Mesendoderm (in vitro differentiated cells): Measurements from ENCODE around the gene CD302.
A peak's percentile ranks its signal among the peaks of the same experiment; 100 is the strongest.
"Not testable (repeated sequence)": the region's sequence is repeated elsewhere in the genome, so short reads cannot be mapped to it uniquely, and the experiment has no call there.

Experiments
- DNase-seq: peaks from one replicate; pipeline ENCODE4 v3.0.0; 2013
- H2AK5ac ChIP-seq: 2 replicates; pipeline ENCODE4 v1.6.1; 2013; ENCODE audit warnings: low read length, inconsistent platforms
- H2BK120ac ChIP-seq: 2 replicates; pipeline ENCODE4 v1.6.1; 2013; ENCODE audit warnings: low read depth, mild to moderate bottlenecking, low read length, moderate library complexity, mixed read lengths
- H2BK15ac ChIP-seq: replicated peaks from 2 replicates; pipeline ENCODE4 v1.6.1; 2013; ENCODE audit warnings: low read depth, mild to moderate bottlenecking, moderate library complexity
- H2BK5ac ChIP-seq: 2 replicates; pipeline ENCODE4 v1.6.1; 2013; ENCODE audit warnings: low read length, inconsistent platforms
- H3K18ac ChIP-seq: 2 replicates; pipeline ENCODE4 v1.6.1; 2013; ENCODE audit warnings: mild to moderate bottlenecking, low read length, mixed read lengths
- H3K23ac ChIP-seq: one replicate; pipeline ENCODE4 v1.6.1; 2013; ENCODE audit warnings: low read length
- H3K27ac ChIP-seq: 2 replicates; pipeline ENCODE4 v1.5.1; 2013; ENCODE audit warnings: low read depth, mild to moderate bottlenecking, inconsistent platforms, low read length, moderate library complexity
- H3K27me3 ChIP-seq: 2 replicates; pipeline ENCODE4 v1.6.1; 2013; ENCODE audit warnings: low read length, control low read depth, mild to moderate bottlenecking, inconsistent platforms; ENCODE audit not compliant: insufficient read depth, poor library complexity
- H3K36me3 ChIP-seq: 2 replicates; pipeline ENCODE4 v1.6.1; 2013; ENCODE audit warnings: low read length, inconsistent platforms; ENCODE audit not compliant: control insufficient read depth, insufficient read depth
- H3K4ac ChIP-seq: one replicate; pipeline ENCODE4 v1.6.1; 2013; ENCODE audit warnings: low read depth, mild to moderate bottlenecking, low read length, moderate library complexity
- H3K4me1 ChIP-seq: 2 replicates; pipeline ENCODE4 v1.6.1; 2013; ENCODE audit warnings: low read depth, low read length, inconsistent platforms; ENCODE audit not compliant: control insufficient read depth
- H3K4me2 ChIP-seq: 2 replicates; pipeline ENCODE4 v1.6.1; 2013; ENCODE audit warnings: low read length
- H3K4me3 ChIP-seq: 2 replicates; pipeline ENCODE4 v1.5.1; 2013; ENCODE audit warnings: mild to moderate bottlenecking, low read length
- H3K56ac ChIP-seq: one replicate; pipeline ENCODE4 v1.6.1; 2013; ENCODE audit warnings: low read length
- H3K79me1 ChIP-seq: 2 replicates; pipeline ENCODE4 v1.6.1; 2013; ENCODE audit warnings: low read length, inconsistent platforms
- H3K79me2 ChIP-seq: 2 replicates; pipeline ENCODE4 v1.6.1; 2013; ENCODE audit warnings: mild to moderate bottlenecking, low read length; ENCODE audit not compliant: control insufficient read depth, insufficient read depth
- H3K9ac ChIP-seq: 2 replicates; pipeline ENCODE4 v1.6.1; 2013; ENCODE audit warnings: low read length, inconsistent platforms
- H4K5ac ChIP-seq: one replicate; pipeline ENCODE4 v1.6.1; 2013; ENCODE audit warnings: low read length
- H4K8ac ChIP-seq: one replicate; pipeline ENCODE4 v1.6.1; 2013; ENCODE audit warnings: low read depth, mild to moderate bottlenecking, control low read depth, low read length, moderate library complexity
- WGBS: extraction: QIAGEN DNeasy Blood & Tissue Kit; methylation state at CpG from one replicate; pipeline ENCODE4 v1.1.7; 2013; ENCODE audit warnings: low lambda C conversion rate, missing lambda C conversion rate; ENCODE audit not compliant: insufficient coverage; ENCODE audit errors: extremely low coverage; 5-methylcytosine and 5-hydroxymethylcytosine counted together

CD302 gene

DNA sequence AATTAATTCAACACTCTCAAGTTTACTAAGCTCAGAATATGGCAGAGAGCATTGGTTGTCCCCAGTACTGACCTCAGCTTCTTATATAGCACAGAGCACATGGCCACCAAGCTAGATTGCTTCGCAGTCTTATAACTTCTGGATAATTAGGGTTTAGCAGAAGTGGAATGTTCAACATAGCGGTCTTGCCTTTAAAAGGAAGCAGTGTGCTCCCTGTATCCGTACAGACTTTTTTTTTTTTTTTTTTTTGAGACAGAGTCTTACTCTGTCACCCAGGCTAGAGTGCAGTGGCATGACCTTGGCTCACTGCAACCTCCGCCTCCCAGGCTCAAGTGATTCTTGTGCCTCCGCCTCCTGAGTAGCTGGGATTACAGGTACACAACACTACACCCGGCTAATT lies 13.3 kb downstream of the CD302 start:
- H3K36me3 ChIP-seq, DNase-seq, H2BK15ac ChIP-seq, H2AK5ac ChIP-seq, H2BK5ac ChIP-seq, H3K56ac ChIP-seq, H3K4me3 ChIP-seq, H3K79me2 ChIP-seq, H3K27ac ChIP-seq, H3K4me1 ChIP-seq, H3K18ac ChIP-seq, H3K79me1 ChIP-seq, H2BK120ac ChIP-seq, H3K9ac ChIP-seq, H4K5ac ChIP-seq, H3K27me3 ChIP-seq, H3K4me2 ChIP-seq, H3K4ac ChIP-seq, H3K23ac ChIP-seq, H4K8ac ChIP-seq: not testable (repeated sequence)
- no CpG with 5 or more reads among the region's 6 CpGs for WGBS

DNA sequence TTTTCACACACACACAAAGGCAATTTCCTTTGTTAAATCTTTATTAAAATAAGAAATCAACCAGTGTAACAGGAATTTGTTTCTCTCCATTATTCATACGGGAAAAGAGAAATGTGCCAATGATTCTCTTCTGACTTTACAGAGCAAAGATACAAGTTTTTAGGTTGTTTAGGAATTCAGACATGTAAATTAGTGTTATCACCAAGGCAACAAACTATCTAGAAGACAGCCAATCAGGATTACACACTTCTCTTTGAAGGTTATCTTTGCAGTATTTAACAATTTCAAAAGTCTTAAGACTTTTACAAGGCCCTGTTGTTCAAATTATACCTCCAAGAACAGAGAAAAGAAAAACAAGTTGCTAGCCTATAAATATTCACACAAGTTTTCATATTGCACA lies 14.5 kb downstream of the CD302 start:
- Histone ChIP-seq H3K56ac (no peak overlapping the region), H4K8ac (no peak overlapping the region), H3K9ac (no peak overlapping the region), H3K23ac (no peak overlapping the region), H3K4me2 (no peak overlapping the region), H2AK5ac (no peak overlapping the region), H2BK15ac (no peak overlapping the region), H3K79me1 (no peaks in the 10 kb centered on the region), H4K5ac (no peak overlapping the region), H3K4me1 (no peaks in the 10 kb centered on the region), H3K27ac (no peak overlapping the region), H3K27me3 (no peaks in the 10 kb centered on the region), H3K4me3 (no peak overlapping the region), H3K36me3 (no peaks in the 10 kb centered on the region), H2BK5ac (no peak overlapping the region), H3K4ac (no peak overlapping the region), H2BK120ac (no peak overlapping the region), H3K18ac (no peak overlapping the region), H3K79me2 (no peaks in the 10 kb centered on the region)
- WGBS: no CpG with 5 or more reads among the region's 1 CpG
- peak; percentile 60 for DNase-seq

GRCh38 chr2:159776321-159776720 lies 21.7 kb downstream of the CD302 start:
- no peaks in the 10 kb centered on the region for H3K27me3 ChIP-seq

GRCh38 chr2:159775021-159775420 lies 23.0 kb downstream of the CD302 start:
- DNase-seq: no peak
- no peak overlapping the region for H3K4me2 ChIP-seq
- no peaks in the 10 kb centered on the region for H3K79me2 ChIP-seq
- H3K56ac ChIP-seq: no peak overlapping the region
- no peak overlapping the region for H2BK120ac ChIP-seq
- no peaks in the 10 kb centered on the region for H3K4me1 ChIP-seq
- no peaks in the 10 kb centered on the region for H3K79me1 ChIP-seq
- no peak overlapping the region for H3K23ac ChIP-seq
- no peak overlapping the region for H3K4ac ChIP-seq
- H3K27ac ChIP-seq: no peak overlapping the region
- no peaks in the 10 kb centered on the region for H3K36me3 ChIP-seq
- no peak overlapping the region for H4K5ac ChIP-seq
- H3K4me3 ChIP-seq: no peak overlapping the region
- H2BK15ac ChIP-seq: no peak overlapping the region
- no peak overlapping the region for H3K18ac ChIP-seq
- no peak overlapping the region for H4K8ac ChIP-seq
- H2AK5ac ChIP-seq: no peak overlapping the region
- WGBS: no CpG with 5 or more reads among the region's 1 CpG
- no peak overlapping the region for H3K9ac ChIP-seq
- no peak overlapping the region for H2BK5ac ChIP-seq
- no peaks in the 10 kb centered on the region for H3K27me3 ChIP-seq

More at GRCh38 chr2:159776321-159776720, 21.7 kb downstream of the CD302 start:
- no peak overlapping the region for H4K5ac ChIP-seq
- H3K9ac ChIP-seq: no peak overlapping the region
- no CpG with 5 or more reads among the region's 3 CpGs for WGBS
- no peak overlapping the region for H3K4me2 ChIP-seq
- no peaks in the 10 kb centered on the region for H3K4me1 ChIP-seq
- H2BK5ac ChIP-seq: no peak overlapping the region
- H3K23ac ChIP-seq: no peak overlapping the region
- no peak overlapping the region for H3K4ac ChIP-seq
- DNase-seq: no peak
- no peaks in the 10 kb centered on the region for H3K79me1 ChIP-seq
- no peak overlapping the region for H3K18ac ChIP-seq
- H3K79me2 ChIP-seq: no peaks in the 10 kb centered on the region
- no peak overlapping the region for H3K56ac ChIP-seq
- H3K4me3 ChIP-seq: no peak overlapping the region
- no peak overlapping the region for H2BK120ac ChIP-seq
- H4K8ac ChIP-seq: no peak overlapping the region
- no peaks in the 10 kb centered on the region for H3K36me3 ChIP-seq
- H2AK5ac ChIP-seq: no peak overlapping the region
- no peak overlapping the region for H2BK15ac ChIP-seq
- H3K27ac ChIP-seq: no peak overlapping the region

- no peak for DNase-seq
- H3K36me3 ChIP-seq: no peaks in the 10 kb centered on the region
- H3K18ac ChIP-seq: no peak overlapping the region
- no peak overlapping the region for H3K56ac ChIP-seq
- no peaks in the 10 kb centered on the region for H3K4me1 ChIP-seq
- no peaks in the 10 kb centered on the region for H3K79me2 ChIP-seq
- H3K4me2 ChIP-seq: no peak overlapping the region
- no peak overlapping the region for H3K4me3 ChIP-seq
- no peaks in the 10 kb centered on the region for H3K27me3 ChIP-seq
- H4K8ac ChIP-seq: no peak overlapping the region
- no peaks in the 10 kb centered on the region for H3K79me1 ChIP-seq
- H2BK120ac ChIP-seq: no peak overlapping the region
- H4K5ac ChIP-seq: no peak overlapping the region
- H3K9ac ChIP-seq: no peak overlapping the region
- H2AK5ac ChIP-seq: no peak overlapping the region
- no peak overlapping the region for H2BK5ac ChIP-seq
- WGBS: no CpG with 5 or more reads among the region's 3 CpGs
- no peak overlapping the region for H3K27ac ChIP-seq
- H2BK15ac ChIP-seq: no peak overlapping the region
- H3K23ac ChIP-seq: no peak overlapping the region
- H3K4ac ChIP-seq: no peak overlapping the region
Observed at GRCh38 chr2:159774370-159774990, 23.5 kb downstream of the CD302 start.

DNA sequence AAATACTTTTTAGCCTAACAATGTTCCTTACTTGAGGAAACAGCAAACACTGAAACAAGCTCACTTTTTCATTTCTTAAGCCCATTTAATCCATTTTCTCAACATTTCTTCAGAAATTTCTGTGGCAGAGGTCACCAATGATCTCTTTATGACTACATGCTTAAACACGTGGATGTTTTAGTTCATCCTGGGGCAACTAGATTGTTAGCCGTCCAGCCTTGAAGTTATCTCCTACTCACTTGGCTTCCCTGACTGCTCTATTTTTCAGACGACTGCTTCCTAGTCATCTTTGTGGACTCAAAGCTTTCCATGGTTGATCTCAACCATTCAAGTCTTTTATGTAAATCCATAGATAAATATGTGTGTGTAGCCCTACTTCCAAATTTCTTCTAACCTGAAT lies 24.1 kb downstream of the CD302 start:
- H3K27me3 ChIP-seq: no peaks in the 10 kb centered on the region
- H3K27ac ChIP-seq: no peak overlapping the region

More for the DNA sequence above, 24.1 kb downstream of the CD302 start:
- no CpG with 5 or more reads among the region's 3 CpGs for WGBS
- no peak overlapping the region for H3K9ac ChIP-seq
- no peaks in the 10 kb centered on the region for H3K36me3 ChIP-seq
- H3K18ac ChIP-seq: no peak overlapping the region
- no peak overlapping the region for H2AK5ac ChIP-seq
- no peak overlapping the region for H2BK120ac ChIP-seq
- no peak overlapping the region for H4K8ac ChIP-seq
- H3K4me2 ChIP-seq: no peak overlapping the region
- H2BK5ac ChIP-seq: no peak overlapping the region
- H3K4me3 ChIP-seq: no peak overlapping the region
- H2BK15ac ChIP-seq: no peak overlapping the region
- no peaks in the 10 kb centered on the region for H3K79me1 ChIP-seq
- no peak overlapping the region for H4K5ac ChIP-seq
- no peak overlapping the region for H3K23ac ChIP-seq
- no peaks in the 10 kb centered on the region for H3K4me1 ChIP-seq
- H3K79me2 ChIP-seq: no peaks in the 10 kb centered on the region
- H3K56ac ChIP-seq: no peak overlapping the region
- no peak for DNase-seq
- no peak overlapping the region for H3K4ac ChIP-seq
